GM12878 (cell line): ENCODE data around the gene ZNF672. TPM values are rescaled to one million over a fixed set of nuclear protein-coding genes. Genes with fewer than 3 reads are reported as not detected.

Experiments used
- ATAC-seq: fragments of 200-7000 bp; cut with Tn5 transposase; 3 replicates; pipeline ENCODE4 v1.9.1; 2020; ENCODE audit warnings: mild to moderate bottlenecking, moderate library complexity
- BruUV-seq: library from RNA; stranded (reverse); fragments of 400-500 nt; replicated peaks from 2 replicates; lab custom pipeline; 2021; lab: Mats Ljungman, UMichigan
- CTCF ChIA-PET: fragments of 300-600 bp; sonication (Branson Sonifier 250); formaldehyde crosslinking; extraction: SDS; loops from one replicate; lab custom pipeline; 2021; ENCODE audit warnings: inconsistent platforms; lab: Yijun Ruan, JAX
- POLR2A ChIA-PET: fragments of 350-600 bp; formaldehyde crosslinking; extraction: SDS; loops from one replicate; lab custom pipeline; 2021; ENCODE audit warnings: inconsistent platforms; lab: Charles Lee
- RAD21 ChIA-PET: fragments of 300-600 bp; sonication (Branson Sonifier 250); formaldehyde crosslinking; loops from one replicate; lab custom pipeline; 2023; ENCODE audit warnings: antibody characterized with exemption; ENCODE audit not compliant: unreplicated experiment; lab: Charles Lee
- SMC1A ChIA-PET: fragments of 300-600 bp; sonication (Branson Sonifier 250); formaldehyde crosslinking; loops from one replicate; lab custom pipeline; 2023; ENCODE audit not compliant: unreplicated experiment, uncharacterized antibody; lab: Charles Lee
- DNase-seq: peaks from one replicate; pipeline ENCODE4 v3.0.0-alpha.2; 2011; ENCODE audit warnings: low read depth, low spot score
- FAIRE-seq: peaks from 3 replicates; lab custom pipeline; 2011; peaks lifted over from hg19 to GRCh38; lab: Jason Lieb, UNC
- H2AFZ ChIP-seq: 2 replicates; pipeline ENCODE4 v1.6.0; 2011; ENCODE audit warnings: low read depth, low read length, control low read depth; ENCODE audit not compliant: control insufficient read depth
- H3K27ac ChIP-seq: 2 replicates; pipeline ENCODE4 v1.5.1; 2011; ENCODE audit warnings: control low read depth; ENCODE audit not compliant: control insufficient read depth, insufficient read depth
- H3K27me3 ChIP-seq, 2 experiments: replicated peaks in 1 of 2; 2 replicates each; pipeline versions ENCODE4 v1.6.0 to v1.6.1; 2011; ENCODE audit warnings: low read length in 1 of 2; ENCODE audit not compliant: control insufficient read depth in 2 of 2, insufficient read depth in 2 of 2
- H3K36me3 ChIP-seq, 2 experiments: 2 replicates each; pipeline ENCODE4 v1.5.1; 2011; ENCODE audit warnings: low read length in 1 of 2; ENCODE audit not compliant: control insufficient read depth in 2 of 2, insufficient read depth in 2 of 2
- H3K4me1 ChIP-seq: 2 replicates; pipeline ENCODE4 v1.6.1; 2011; ENCODE audit warnings: mild to moderate bottlenecking, low read length, moderate library complexity, mixed read lengths; ENCODE audit not compliant: control insufficient read depth, insufficient read depth
- H3K4me2 ChIP-seq: 2 replicates; pipeline ENCODE4 v1.6.0; 2011; ENCODE audit warnings: control low read depth; ENCODE audit not compliant: control insufficient read depth, insufficient read depth
- H3K4me3 ChIP-seq: fragments of 200-600 bp; sonication (generic); 2 replicates; pipeline ENCODE4 v1.5.1; 2016
- H3K79me2 ChIP-seq: 2 replicates; pipeline ENCODE4 v1.6.0; 2011; ENCODE audit warnings: low read length; ENCODE audit not compliant: control insufficient read depth, insufficient read depth
- H3K9ac ChIP-seq: 2 replicates; pipeline ENCODE4 v1.8.0; 2011; ENCODE audit warnings: low read length, control low read depth, mixed read lengths; ENCODE audit not compliant: control insufficient read depth, insufficient read depth
- H3K9me3 ChIP-seq: replicated peaks from 3 replicates; pipeline ENCODE4 v1.5.1; 2011; ENCODE audit warnings: mild to moderate bottlenecking, low read length; ENCODE audit not compliant: control insufficient read depth, insufficient read depth
- H4K20me1 ChIP-seq: 2 replicates; pipeline ENCODE4 v1.6.0; 2011; ENCODE audit not compliant: control insufficient read depth, insufficient read depth
- CHD4 ChIP-seq: fragments of 200-600 bp; sonication (generic); IDR thresholded peaks from 2 replicates; pipeline ENCODE4 v1.6.1; 2016; ENCODE audit warnings: mild to moderate bottlenecking
- IKZF2 ChIP-seq, 2 experiments: fragments of 450-650 bp; IDR thresholded peaks; 2 replicates each; pipeline ENCODE4 v1.6.1; 2017; ENCODE audit warnings: mild to moderate bottlenecking in 2 of 2, moderate library complexity in 2 of 2
- JUNB ChIP-seq: IDR thresholded peaks from 2 replicates; pipeline ENCODE4 v1.6.1; 2016; ENCODE audit warnings: antibody characterized with exemption, mild to moderate bottlenecking
- MEF2A ChIP-seq: IDR thresholded peaks from 2 replicates; pipeline ENCODE4 v1.6.1; 2011; ENCODE audit warnings: low read depth, mild to moderate bottlenecking, low read length, moderate library complexity; ENCODE audit not compliant: insufficient read depth
- NFIC ChIP-seq: IDR thresholded peaks from 2 replicates; pipeline ENCODE4 v1.6.1; 2012; ENCODE audit warnings: low read depth, mild to moderate bottlenecking, inconsistent platforms, low read length, moderate library complexity
- NR2C2 ChIP-seq: IDR thresholded peaks from 2 replicates; pipeline ENCODE4 v1.6.1; 2011; ENCODE audit warnings: borderline replicate concordance, low read depth; ENCODE audit not compliant: control insufficient read depth, insufficient read length
- POU2F2 ChIP-seq: IDR thresholded peaks from 3 replicates; pipeline ENCODE4 v1.6.1; 2011; ENCODE audit warnings: low read depth, mild to moderate bottlenecking, low read length, borderline replicate concordance
- RB1 ChIP-seq: fragments of 450-650 bp; formaldehyde crosslinking; IDR thresholded peaks from 2 replicates; pipeline ENCODE4 v1.6.1; 2017; ENCODE audit warnings: mild to moderate bottlenecking, borderline replicate concordance
- RUNX3 ChIP-seq: IDR thresholded peaks from 2 replicates; pipeline ENCODE4 v1.6.1; 2012; ENCODE audit warnings: low read length, inconsistent platforms
- SMAD5 ChIP-seq: IDR thresholded peaks from 2 replicates; pipeline ENCODE4 v1.6.1; 2016; ENCODE audit warnings: antibody characterized with exemption, low read depth
- TCF3 ChIP-seq: IDR thresholded peaks from 2 replicates; pipeline ENCODE4 v1.6.1; 2012; ENCODE audit warnings: low read depth, mild to moderate bottlenecking, low read length, borderline replicate concordance; ENCODE audit not compliant: insufficient read depth
- ZNF622 ChIP-seq: fragments of 450-650 bp; IDR thresholded peaks from 2 replicates; pipeline ENCODE4 v1.6.1; 2017; ENCODE audit warnings: mild to moderate bottlenecking, inconsistent platforms
- WGBS: methylation state at CpG from one replicate; pipeline ENCODE4 v1.1.6; 2016; ENCODE audit warnings: low lambda C conversion rate; ENCODE audit not compliant: insufficient replicate concordance, insufficient coverage; ENCODE audit errors: missing lambda C conversion rate; 5-methylcytosine and 5-hydroxymethylcytosine counted together
- in situ Hi-C: fragments of 300-500 bp; cut with MboI; formaldehyde crosslinking; loops from 9 replicates; pipeline ENCODE4 v1.14.3; 2018; ENCODE audit warnings: mixed read lengths
- intact Hi-C: fragments of 100-400 bp; cut with micrococcal nuclease; formaldehyde crosslinking; loops from one replicate; pipeline ENCODE4 v1.14.2; 2022; ENCODE audit not compliant: unreplicated experiment
- polyA plus RNA-seq, 11 experiments: library from polyadenylated mRNA; depleted of rRNA in 4 of 11; unstranded in 6 of 11; stranded (reverse) in 5 of 11; fragments of >200 nt; fragmentation: Nextera tagmentation in 4 of 11; fragmentation: Illumina TruSeq in 1 of 11; extraction: Ambion mirVana in 4 of 11; extraction: Trizol in 1 of 11; gene quantifications; 1 replicate in 1 of 11; 2 replicates in 10 of 11; pipeline versions ENCODE4 v1.2.1 to v1.2.3, GENCODE V29; 2011 to 2016; ENCODE audit warnings: inconsistent platforms in 2 of 11, missing spikeins in 2 of 11, low read depth in 1 of 11
- total RNA-seq, 4 experiments: library from RNA; depleted of rRNA in 3 of 4; stranded (reverse); fragments of >200 nt in 3 of 4; fragmentation: Illumina TruSeq in 1 of 4; extraction: Trizol in 1 of 4; gene quantifications; 2 replicates each; pipeline versions ENCODE4 v1.2.1 to v1.2.3, GENCODE V29; 2013 to 2021
- TF ChIP-seq, protein P1 (sequence below): fragments of 450-650 bp; conservative IDR thresholded peaks from 2 replicates; pipeline ENCODE4 v1.6.1; 2017; ENCODE audit warnings: mild to moderate bottlenecking, moderate library complexity

Gene ZNF672
- total and polyA plus RNA-seq, 10 of the 15 experiments (the other 5 are each of a cell fraction or from before 2014, with no cell fraction given): 2.9 to 51.3 (median 39.8) TPM

DNA sequence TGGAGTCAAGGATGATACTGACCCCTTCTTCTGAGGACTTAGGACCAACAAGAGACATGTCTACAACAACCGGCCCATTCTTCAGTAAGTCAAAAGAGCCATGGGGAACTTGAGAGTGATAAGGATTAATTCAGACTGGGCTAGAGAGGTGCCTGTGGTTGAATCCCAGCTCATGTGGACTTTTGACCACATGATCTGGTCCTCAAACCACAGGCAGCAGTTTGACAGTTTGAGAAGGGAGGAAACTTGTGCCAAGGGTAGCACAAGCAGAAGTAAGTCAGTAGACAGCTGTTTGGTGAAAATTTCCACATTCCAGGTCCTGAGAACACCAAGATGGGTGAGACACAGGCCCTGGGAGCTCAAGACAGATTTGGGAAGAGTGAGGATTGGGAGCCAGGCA, 32.1 kb upstream of the ZNF672 start:
- intact Hi-C loops (loop anchor here (1.0 to 5.0 kb wide), 5 partner anchors 13 to 402 kb away; no protein-coding TSS in a partner anchor), in situ Hi-C loops (loop anchor here (5.0 kb wide), 3 partner anchors 109 to 564 kb away; no protein-coding TSS in a partner anchor)
- CTCF ChIA-PET: interaction anchor here (0.9 to 4.9 kb wide), 36 partner anchors 11 to 1416 kb away, joined by 3 to 86 read pairs (median 6); partner anchors contain the start of genes OR14I1, SH3BP5L, ZNF672 and ZNF692
- Histone ChIP-seq H3K79me2 (no peaks in the 10 kb centered on the region), H2AFZ (peak overlapping the region; percentile 78; the same call in 1 of the 2 replicates), H3K9me3 (peaks cover 4% of the 10 kb centered on the region; the same call in 2 of the 3 replicates), H3K36me3 (peaks cover 0 to under 1% of the 10 kb centered on the region in 2 experiments; a peak in 1 of 4 replicates), H3K27ac (peak overlapping the region; percentile 79), H3K4me3 (no peak overlapping the region), H3K4me1 (peaks cover 26% of the 10 kb centered on the region), H3K9ac (no peak overlapping the region; the same call in 1 of the 2 replicates), H3K27me3 (no peaks in the 10 kb centered on the region), H4K20me1 (no peaks in the 10 kb centered on the region), H3K4me2 (peak overlapping the region; percentile 82)
- TF ChIP-seq SMAD5 (no peak), RUNX3 (peak; percentile 62)
- BruUV-seq: no TSS peak
- ATAC-seq: no peak
- SMC1A ChIA-PET: interaction anchor here (1.1 to 5.7 kb wide), 26 partner anchors 12 to 868 kb away, joined by 3 to 89 read pairs (median 8); partner anchors contain the start of genes OR2T1, OR2T2, SH3BP5L and ZNF672
- 100% methylated on average over 1 of the region's 1 CpG for WGBS
- POLR2A ChIA-PET: interaction anchor here (1.2 to 1.9 kb wide), 7 partner anchors 17 to 563 kb away, joined by 3 to 10 read pairs (median 6); partner anchors contain the start of gene ZNF672
- RAD21 ChIA-PET: interaction anchor here (0.9 to 4.3 kb wide), 18 partner anchors 12 to 563 kb away, joined by 3 to 72 read pairs (median 12); partner anchors contain the start of genes SH3BP5L, ZNF672 and ZNF692
- DNase-seq: no peak
- FAIRE-seq: peak; percentile 47

DNA sequence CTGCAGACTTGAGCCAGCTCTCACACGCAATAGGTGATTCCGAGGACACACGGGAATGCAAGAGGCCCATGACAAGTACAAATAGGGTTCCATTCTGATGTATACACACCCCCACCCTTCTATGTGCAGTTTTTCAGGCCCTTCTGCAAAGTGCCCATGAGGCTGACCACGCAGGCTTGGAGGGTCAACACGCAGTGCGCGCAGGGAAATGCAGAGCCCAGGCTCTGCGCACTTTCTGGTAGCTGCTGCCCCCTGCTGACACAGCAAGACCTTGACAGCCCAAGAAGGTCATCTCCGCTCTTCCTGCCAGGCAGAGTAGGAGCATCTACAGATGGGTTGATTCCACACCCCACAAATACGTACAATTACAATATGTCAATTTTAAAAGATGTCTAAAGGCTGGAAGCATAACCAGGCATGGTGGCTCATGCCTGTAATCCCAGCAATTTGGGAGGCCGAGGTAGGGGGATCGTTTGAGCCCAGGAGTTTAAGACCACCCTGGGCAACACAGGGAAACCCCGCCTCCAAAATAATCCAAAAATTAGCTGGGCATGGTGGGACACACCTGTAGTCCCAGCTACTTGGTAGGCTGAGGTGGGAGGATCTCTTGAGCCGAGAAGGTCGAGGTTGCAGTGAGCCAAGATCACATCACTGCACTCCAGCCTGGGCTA, 30.8 kb upstream of the ZNF672 start:
- WGBS: 55% methylated on average over 15 of the region's 15 CpGs
- ChIA-PET CTCF (interaction anchor here (1.0 to 4.9 kb wide), 25 partner anchors 12 to 870 kb away, joined by 3 to 86 read pairs (median 6); partner anchors contain the start of genes SH3BP5L and ZNF672), RAD21 (interaction anchor here (1.4 to 4.3 kb wide), 11 partner anchors 12 to 564 kb away, joined by 3 to 72 read pairs (median 31); partner anchors contain the start of genes SH3BP5L and ZNF692), SMC1A (interaction anchor here (0.5 to 5.7 kb wide), 21 partner anchors 12 to 870 kb away, joined by 3 to 89 read pairs (median 12); partner anchors contain the start of genes OR2T1 and SH3BP5L), POLR2A (interaction anchor here (0.6 to 1.9 kb wide), 2 partner anchors 12 to 30 kb away, joined by 3 to 8 read pairs; partner anchors contain the start of gene ZNF672)
- H3K4me3 ChIP-seq: no peak overlapping the region
- ATAC-seq (peak; percentile 79), FAIRE-seq (peak; percentile 54), DNase-seq (no peak)
- H3K79me2 ChIP-seq: no peaks in the 10 kb centered on the region
- no peak overlapping the region for H3K27ac ChIP-seq
- peaks cover 0 to 10% of the 10 kb centered on the region in 2 experiments; a peak in 2 of 4 replicates for H3K36me3 ChIP-seq
- H3K4me1 ChIP-seq: peaks cover 24% of the 10 kb centered on the region
- intact Hi-C loops: loop anchor here (1.0 to 5.0 kb wide), 5 partner anchors 111 to 564 kb away; no protein-coding TSS in a partner anchor
- H4K20me1 ChIP-seq: no peaks in the 10 kb centered on the region
- H3K27me3 ChIP-seq: no peaks in the 10 kb centered on the region
- H3K4me2 ChIP-seq: no peak overlapping the region
- H3K9ac ChIP-seq: no peak overlapping the region
- BruUV-seq: no TSS peak
- peaks cover 2% of the 10 kb centered on the region; the same call in 2 of the 3 replicates for H3K9me3 ChIP-seq
- H2AFZ ChIP-seq: no peak overlapping the region
- in situ Hi-C loops: loop anchor here (5.0 kb wide), 3 partner anchors 110 to 565 kb away; no protein-coding TSS in a partner anchor
- TF ChIP-seq POU2F2 (peak; percentile 54; the same call in 1 of the 3 replicates), RB1 (0 out of 2 replicates have a peak, but pooled peaks have one; percentile 16), JUNB (no peak), IKZF2 (IDR thresholded peaks at IDR 0.05) (peak in 1 of 2 experiments; percentile 27; a peak in 1 of 4 replicates), MEF2A (no peak), TCF3 (no peak), NR2C2 (no peak), ZNF622 (no peak), CHD4 (no peak), NFIC (no peak)
- TF ChIP-seq, protein P1, sequence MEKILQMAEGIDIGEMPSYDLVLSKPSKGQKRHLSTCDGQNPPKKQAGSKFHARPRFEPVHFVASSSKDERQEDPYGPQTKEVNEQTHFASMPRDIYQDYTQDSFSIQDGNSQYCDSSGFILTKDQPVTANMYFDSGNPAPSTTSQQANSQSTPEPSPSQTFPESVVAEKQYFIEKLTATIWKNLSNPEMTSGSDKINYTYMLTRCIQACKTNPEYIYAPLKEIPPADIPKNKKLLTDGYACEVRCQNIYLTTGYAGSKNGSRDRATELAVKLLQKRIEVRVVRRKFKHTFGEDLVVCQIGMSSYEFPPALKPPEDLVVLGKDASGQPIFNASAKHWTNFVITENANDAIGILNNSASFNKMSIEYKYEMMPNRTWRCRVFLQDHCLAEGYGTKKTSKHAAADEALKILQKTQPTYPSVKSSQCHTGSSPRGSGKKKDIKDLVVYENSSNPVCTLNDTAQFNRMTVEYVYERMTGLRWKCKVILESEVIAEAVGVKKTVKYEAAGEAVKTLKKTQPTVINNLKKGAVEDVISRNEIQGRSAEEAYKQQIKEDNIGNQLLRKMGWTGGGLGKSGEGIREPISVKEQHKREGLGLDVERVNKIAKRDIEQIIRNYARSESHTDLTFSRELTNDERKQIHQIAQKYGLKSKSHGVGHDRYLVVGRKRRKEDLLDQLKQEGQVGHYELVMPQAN: no peak
